Fibroblast of skin of left quadriceps (primary cell): ENCODE data around the gene USP15.
"Not testable (repeated sequence)": the region's sequence is repeated elsewhere in the genome, so short reads cannot be mapped to it uniquely, and the experiment has no call there.

Experiments
- DNase-seq, 2 experiments: peaks; one replicate each; pipeline ENCODE4 v3.0.0-alpha.2; 2013; ENCODE audit warnings: low read depth in 2 of 2

USP15 gene

GRCh38 chr12:62446754-62447452, 186.7 kb downstream of the USP15 start:
- DNase-seq: no peak

GRCh38 chr12:62448436-62448835, 188.2 kb downstream of the USP15 start:
- DNase-seq: no peak

- DNase-seq: not testable (repeated sequence)
These were observed 195.2 kb downstream of the USP15 start for GRCh38 chr12:62455429-62455828.

GRCh38 chr12:62458626-62459025, 198.4 kb downstream of the USP15 start:
- DNase-seq: no peak

- no peak for DNase-seq
These were observed 199.8 kb downstream of the USP15 start for GRCh38 chr12:62459976-62460375.

- not testable (repeated sequence) for DNase-seq
These were observed 201.1 kb downstream of the USP15 start for GRCh38 chr12:62461171-62461837.

GRCh38 chr12:62463252-62463651, 203.0 kb downstream of the USP15 start:
- DNase-seq: not testable (repeated sequence)
